GM23248 (cell line): ENCODE results near the gene STAT5A.

Source experiments
- EZH2 ChIP-seq: fragments of 200-600 bp; sonication (generic); IDR thresholded peaks from 2 replicates; pipeline ENCODE4 v1.6.1; 2018; ENCODE audit warnings: antibody characterized with exemption, mild to moderate bottlenecking; ENCODE audit not compliant: insufficient read depth, poor library complexity, severe bottlenecking
- EZH2phosphoT487 ChIP-seq: fragments of 200-600 bp; sonication (generic); IDR thresholded peaks from 2 replicates; pipeline ENCODE4 v1.6.1; 2018; ENCODE audit warnings: antibody characterized with exemption, moderate library complexity, mild to moderate bottlenecking, low read depth; ENCODE audit not compliant: insufficient read depth

GRCh38 chr17:42282478-42283080 lies 5.7 kb upstream of the STAT5A start:
- TF ChIP-seq EZH2 (no peak), EZH2phosphoT487 (no peak)
